Bone marrow (tissue), 2 donors: ENCODE measurements around the gene TMEM221.

Source experiments
- DNase-seq, 2 donors: peaks; one replicate each; lab custom pipeline; 2025; lab: John Stamatoyannopoulos, UW

Gene TMEM221

DNA sequence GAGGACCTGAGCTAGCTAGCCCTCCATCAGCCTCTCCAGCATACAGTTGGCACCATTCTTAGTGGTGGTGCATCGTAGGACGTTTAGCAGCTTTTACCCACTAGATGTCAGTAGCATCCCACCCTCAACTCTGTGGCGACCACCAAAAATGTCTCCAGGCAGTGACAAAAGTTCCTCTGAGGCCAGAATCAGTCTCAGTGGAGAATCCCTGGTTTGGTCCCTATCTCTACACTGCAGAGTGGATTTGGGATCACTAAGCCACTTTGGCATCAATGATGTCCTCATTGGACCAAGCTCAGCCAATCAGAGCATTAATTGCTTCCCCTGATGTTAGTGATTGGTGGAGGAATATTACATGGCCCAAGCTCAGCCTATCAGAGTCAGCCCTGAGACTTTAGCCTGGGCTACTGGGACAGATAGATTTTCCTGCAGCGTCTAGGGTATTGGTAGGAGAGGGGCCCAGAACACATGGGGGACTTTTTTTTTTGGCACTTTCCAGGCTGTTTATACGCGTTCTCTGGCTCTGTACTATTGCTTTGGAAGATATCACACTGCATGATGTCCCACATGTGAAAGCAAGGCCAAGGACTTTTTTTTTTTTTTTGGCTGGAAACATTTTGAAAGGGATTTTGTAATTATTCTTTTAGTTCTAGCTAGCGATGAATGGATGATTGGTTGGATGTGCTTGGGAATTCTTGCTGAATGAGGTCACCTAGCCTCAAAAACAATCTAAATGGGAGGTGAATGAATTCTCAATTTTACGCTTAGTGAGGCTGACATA lies 7.0 kb downstream of the TMEM221 start:
- DNase-seq: peak in 1 of 2 donors; percentile 62

GRCh38 chr19:17436874-17437267 lies 11.6 kb downstream of the TMEM221 start:
- no peak for DNase-seq

DNA sequence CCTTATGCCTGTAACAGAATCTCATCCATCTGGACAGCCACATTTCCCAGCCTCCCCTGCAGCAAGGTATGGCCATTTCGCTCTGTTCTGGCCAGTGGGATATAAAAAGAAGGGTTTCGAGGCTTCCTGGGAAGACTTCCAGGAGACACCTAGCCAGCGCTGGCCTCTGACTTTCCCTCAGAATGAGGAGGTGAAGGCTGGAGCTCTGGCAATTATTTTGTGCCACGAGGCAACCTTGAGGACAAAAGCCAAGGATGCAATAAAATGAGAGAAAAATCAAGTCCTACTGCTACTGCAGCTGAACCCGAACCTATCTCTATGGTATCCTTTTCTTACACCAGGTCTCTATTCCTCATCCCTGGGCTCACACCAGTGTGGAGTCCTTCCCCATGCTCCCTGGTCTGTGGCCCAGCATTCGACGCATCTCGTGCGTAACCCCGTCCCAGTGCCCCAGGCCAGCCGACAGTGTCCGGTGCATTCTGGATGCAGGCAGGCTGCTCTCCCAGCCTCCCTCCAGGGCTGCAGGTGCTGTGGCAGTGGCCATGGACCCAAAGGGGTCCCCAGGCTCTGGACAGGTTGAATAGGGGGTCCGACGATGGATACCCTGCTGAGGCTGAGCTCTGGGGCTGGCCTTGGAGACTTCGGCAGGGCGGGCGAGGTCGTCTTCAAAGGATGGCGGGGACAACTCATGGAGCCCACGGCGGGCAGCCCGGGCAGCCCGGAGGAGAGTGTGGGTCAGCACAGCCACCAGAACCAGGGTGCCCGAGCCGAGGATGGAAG lies 12.2 kb downstream of the TMEM221 start:
- DNase-seq: no peak

- DNase-seq: no peak
Observed at GRCh38 chr19:17435218-17435617, 13.2 kb downstream of the TMEM221 start.

DNA sequence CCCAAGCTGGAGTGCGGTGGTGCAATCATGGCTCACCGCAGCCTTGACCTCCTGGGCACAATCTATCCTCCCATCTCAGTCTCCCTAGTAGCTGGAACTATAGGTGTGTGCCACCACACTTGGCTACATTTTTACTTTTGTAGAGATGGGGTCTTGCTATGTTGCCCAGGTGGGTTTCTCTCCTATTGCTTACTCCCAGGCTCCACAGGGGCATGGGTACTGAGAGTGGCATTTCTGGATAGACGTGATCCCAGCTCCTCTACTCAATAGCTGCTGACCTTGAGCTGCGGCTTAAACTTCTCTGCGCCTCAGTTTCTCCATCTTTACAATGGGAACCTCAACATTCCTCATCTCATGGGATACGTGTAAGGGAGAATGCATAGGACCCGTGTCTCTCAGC lies 17.1 kb downstream of the TMEM221 start:
- DNase-seq: no peak

- no peak for DNase-seq
Observed at GRCh38 chr19:17429641-17430113, 18.8 kb downstream of the TMEM221 start.

DNA sequence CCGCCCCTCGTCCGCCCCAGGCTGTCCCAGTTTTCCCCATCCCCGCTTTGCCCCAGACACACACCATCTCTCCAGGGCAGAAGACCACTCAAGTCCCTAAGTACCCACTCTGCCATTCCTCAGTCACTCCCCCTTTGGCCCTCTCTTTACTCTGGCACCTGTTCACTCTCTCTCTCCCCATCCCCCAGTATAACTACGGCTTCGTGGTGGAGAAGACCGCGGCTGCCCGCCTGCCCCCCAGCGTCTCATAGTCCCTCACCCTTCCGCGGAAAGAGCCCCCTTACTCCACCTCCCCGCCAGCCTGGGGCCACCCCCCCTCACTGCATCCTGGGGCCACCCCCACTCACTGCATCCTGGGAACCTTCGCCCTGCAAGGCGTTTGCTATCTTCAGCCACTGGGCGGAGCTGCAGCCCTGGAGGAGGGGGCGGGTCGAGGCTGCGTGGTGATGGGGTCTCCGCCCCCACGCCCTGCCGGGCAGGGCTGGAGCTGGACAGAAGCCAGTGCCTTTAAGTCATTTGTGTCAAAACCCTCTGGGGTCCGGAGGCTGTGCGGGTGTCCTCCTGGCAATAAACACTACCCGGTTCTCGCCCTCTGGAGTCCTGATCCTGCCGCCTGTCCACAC lies 23.6 kb downstream of the TMEM221 start:
- no peak for DNase-seq

GRCh38 chr19:17423429-17424208 lies 24.8 kb downstream of the TMEM221 start:
- DNase-seq: no peak

GRCh38 chr19:17421942-17422341 lies 26.5 kb downstream of the TMEM221 start:
- no peak for DNase-seq

DNA sequence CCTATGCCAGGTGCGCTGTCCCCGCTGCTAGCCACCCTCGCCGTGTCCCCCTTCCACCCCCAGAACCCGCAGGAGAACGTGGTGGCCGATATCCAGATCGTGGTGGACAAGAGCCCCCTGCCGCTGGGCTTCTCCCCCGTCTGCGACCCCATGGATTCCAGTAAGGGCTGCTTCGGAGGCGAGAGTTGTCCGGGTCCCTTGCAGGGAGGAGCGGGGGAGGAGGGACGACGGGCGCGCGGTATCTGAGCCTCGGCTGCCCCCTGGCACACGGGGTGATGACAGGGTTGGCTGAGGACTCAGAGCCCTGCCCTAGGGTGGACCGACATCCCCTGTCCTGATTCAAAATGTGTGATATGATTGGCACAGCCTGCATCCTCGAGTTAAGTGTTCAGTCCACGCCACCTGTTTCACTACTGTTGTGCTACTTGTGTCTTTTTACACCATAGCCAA lies 28.0 kb downstream of the TMEM221 start:
- peak in 1 of 2 donors; percentile 41 for DNase-seq

GRCh38 chr19:17419621-17420474 lies 28.6 kb downstream of the TMEM221 start, which contains the start of gene MVB12A:
Gene MVB12A (plus strand): TSS chr19:17420047. CDS start chr19:17420136, 89 bp downstream.
- peak; percentile 86 to 95 for DNase-seq

DNA sequence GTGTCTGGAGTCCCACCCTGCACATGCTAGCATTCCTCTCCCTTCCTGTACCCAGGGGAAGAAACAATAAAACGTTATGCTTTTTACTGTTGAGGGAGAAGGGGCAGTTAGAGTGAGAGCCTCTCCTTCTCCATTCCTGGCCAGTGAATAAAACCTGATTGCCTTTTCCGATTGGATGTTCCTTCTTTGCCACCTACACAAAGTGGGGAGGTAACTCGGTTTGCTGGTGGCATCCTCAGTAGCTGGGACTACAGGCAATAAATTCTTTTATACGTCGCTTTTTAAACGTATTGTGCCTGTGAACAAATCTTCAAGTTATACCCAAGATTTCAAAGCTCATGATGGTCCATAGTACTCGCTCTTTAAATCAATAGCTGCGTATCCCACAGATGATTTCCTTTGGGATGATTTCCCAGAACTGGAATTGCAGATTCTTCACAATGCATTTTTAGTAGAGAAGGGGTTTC lies 29.3 kb downstream of the TMEM221 start:
- DNase-seq: no peak

GRCh38 chr19:17418710-17419109 lies 29.8 kb downstream of the TMEM221 start:
- no peak for DNase-seq

- no peak for DNase-seq
Observed at GRCh38 chr19:17415121-17415520, 33.3 kb downstream of the TMEM221 start.

GRCh38 chr19:17414097-17414496 lies 34.4 kb downstream of the TMEM221 start:
- no peak for DNase-seq

DNA sequence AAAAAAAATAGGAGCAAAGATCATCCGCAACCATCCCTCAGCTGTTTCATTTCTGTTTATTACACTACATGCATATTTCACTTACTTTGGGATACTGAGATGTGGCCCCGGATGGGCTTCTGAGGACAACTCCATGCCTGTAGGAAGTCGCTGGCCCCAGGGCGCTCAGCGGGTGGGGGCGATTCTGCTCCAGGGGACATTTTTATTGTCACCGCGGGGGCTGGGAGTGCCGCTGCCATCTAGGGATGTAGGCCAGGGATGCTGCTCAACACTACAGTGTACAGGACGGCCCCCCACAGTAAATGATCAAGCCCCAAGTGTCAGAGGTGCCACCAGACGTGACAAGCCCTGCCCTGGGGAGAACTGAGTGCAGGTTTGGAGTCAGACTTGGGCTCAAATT lies 36.7 kb downstream of the TMEM221 start:
- DNase-seq: no peak

DNA sequence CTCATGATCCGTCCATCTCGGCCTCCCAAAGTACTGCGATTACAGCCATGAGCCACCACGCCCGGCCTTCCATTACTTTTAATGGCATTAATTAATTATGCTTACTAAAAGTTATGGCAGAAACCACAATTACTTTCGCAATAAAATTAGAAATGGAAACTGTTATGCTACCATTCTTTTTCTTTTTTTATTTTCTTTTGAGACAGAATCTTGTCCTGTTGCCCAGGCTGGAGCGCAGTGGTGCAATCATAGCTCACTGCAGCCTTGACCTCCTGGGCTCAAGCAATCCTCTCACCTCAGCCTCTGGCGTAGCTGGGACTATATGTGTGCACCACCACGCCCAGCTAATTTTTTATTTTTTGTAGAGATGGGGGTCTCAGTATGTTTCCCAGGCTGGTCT lies 38.5 kb downstream of the TMEM221 start:
- no peak for DNase-seq

DNA sequence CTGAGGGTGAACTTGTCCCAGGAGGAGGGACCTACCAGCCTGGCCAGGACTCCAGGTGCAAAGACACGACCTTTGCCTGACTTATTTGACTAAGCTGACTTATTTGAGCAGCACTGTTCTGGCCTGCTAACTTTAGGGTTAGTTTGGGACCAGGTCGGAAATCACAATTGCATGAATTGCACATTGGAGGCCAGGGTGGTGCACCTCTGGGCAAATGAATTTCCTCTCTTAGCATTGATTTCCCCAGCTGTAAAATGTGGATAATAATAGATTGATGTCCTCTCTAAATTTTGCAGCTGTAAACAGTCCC lies 41.6 kb downstream of the TMEM221 start:
- no peak for DNase-seq

- no peak for DNase-seq
Observed at GRCh38 chr19:17406046-17406886, 42.2 kb downstream of the TMEM221 start.
